ENCODE data around the gene NTHL1.
A peak's percentile ranks its signal among the peaks of the same experiment; 100 is the strongest.

Gene NTHL1

DNA sequence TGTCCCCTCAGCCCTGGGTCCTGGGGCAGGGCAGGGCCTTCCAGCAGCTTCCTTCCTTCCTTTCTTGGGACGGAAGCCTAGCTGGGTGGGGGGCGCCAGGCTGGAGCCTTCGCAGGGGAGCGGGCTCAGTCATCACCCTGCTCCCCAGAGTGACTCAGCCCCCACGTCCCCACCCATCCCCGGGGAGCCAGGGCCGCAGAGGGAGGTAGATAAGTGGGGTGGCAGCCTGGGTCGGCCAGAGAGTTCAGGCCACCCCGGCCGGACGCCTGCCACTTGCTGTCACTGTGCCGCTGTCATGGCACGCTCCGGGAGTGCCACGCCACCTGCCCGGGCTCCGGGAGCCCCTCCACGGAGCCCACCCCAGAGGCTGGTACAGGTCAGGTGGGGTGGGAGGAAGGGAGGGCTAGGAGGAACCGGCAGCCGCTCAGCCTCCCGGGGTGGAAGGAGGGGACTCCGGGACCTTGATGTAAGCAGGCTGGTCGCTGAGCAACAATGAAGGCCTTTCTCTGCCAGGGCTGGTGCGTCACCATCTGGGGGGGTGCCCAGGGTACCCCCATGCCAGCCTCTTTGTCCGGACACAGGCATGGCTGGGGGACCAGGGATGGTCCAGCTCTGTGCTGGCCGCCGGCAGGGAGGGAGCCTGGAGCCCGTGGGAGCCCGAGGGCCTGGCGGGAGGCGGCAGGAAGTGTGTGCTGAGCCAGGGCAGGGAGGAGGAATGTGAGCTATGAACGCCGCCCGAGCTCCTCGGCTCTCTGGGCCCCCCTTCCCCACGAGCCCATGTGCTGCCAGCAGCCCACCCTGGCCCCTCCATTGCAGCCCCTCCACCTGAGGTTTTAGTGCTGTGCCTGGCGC is 14.4 kb downstream of the NTHL1 start:
- DNase-seq (ENCODE audit: low read depth): peak; percentile 77
- TF ChIP-seq, protein P1, sequence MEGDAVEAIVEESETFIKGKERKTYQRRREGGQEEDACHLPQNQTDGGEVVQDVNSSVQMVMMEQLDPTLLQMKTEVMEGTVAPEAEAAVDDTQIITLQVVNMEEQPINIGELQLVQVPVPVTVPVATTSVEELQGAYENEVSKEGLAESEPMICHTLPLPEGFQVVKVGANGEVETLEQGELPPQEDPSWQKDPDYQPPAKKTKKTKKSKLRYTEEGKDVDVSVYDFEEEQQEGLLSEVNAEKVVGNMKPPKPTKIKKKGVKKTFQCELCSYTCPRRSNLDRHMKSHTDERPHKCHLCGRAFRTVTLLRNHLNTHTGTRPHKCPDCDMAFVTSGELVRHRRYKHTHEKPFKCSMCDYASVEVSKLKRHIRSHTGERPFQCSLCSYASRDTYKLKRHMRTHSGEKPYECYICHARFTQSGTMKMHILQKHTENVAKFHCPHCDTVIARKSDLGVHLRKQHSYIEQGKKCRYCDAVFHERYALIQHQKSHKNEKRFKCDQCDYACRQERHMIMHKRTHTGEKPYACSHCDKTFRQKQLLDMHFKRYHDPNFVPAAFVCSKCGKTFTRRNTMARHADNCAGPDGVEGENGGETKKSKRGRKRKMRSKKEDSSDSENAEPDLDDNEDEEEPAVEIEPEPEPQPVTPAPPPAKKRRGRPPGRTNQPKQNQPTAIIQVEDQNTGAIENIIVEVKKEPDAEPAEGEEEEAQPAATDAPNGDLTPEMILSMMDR (conservative IDR thresholded peaks at IDR 0.05; ENCODE audit: low read depth, low read length): no peak
- H3K4me3 ChIP-seq (ENCODE audit: low read depth, low read length): peak overlapping the region; percentile 32

DNA sequence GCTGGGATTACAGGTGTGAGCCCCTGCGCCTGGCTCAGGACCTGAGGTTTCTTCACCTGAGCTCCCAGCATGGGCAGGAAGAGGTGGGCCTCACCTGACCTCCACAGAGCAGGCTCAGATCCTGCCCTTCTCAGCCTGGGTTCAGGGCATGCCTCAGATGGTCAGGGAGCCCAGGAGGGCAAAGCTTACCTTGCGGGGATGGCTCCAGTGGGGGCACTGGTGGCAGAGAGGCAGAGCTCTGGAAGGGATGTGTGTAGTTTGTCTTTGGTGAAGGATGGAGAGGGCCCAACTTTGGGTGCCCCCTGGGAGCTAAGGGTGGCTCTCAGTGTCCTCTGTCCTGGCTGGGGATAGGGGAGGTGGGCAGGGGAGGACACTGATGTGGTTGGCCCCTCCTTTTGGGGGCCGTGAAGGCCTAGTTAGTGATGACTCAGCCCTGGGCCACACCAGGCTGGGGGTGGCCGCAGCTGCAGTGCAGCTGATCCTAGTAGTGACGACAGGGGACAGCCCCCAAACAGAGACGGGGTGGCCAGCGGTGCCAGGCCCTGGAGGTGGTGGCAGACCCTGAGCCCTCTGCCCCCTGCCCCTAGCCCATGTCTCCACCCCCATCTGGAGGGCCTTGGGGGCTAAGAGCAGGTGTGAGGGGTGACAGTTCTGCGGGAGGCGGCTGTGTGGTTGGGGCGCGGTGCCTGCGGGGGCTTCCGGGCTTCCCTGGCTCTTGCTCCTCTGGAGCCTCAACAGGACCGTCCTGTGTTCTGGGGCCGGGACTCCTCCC is 15.2 kb downstream of the NTHL1 start:
- no peak for DNase-seq (ENCODE audit: low read depth)
- H3K4me3 ChIP-seq (ENCODE audit: low read depth, low read length): no peak overlapping the region
- TF ChIP-seq, protein P1 (conservative IDR thresholded peaks at IDR 0.05; ENCODE audit: low read depth, low read length): no peak

DNA sequence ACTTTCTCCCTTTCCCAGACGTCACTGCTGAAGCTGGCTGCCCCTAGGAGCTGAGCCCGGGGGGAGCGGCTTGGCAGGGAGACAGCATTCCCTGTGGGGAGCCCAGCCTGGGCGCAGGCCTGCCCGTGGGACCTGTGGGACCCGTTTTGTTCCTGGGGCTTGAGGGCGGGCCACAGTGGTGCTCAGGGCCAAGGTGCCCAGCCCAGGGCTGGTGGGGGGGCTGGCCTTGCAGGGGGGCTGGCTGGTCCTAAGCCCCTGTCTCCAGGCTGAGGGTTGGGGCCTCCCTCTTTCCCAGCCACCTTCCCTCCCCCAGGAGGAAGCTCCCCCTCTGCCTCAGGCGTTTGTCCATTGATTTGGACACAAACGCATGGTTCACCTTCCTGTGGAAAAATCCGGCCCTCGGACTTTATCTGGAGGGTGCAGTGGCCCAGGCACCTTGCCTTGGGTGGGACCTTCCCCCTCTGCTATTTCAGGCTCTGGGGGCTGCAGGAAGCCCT is 16.5 kb downstream of the NTHL1 start:
- no peak for DNase-seq (ENCODE audit: low read depth)
- TF ChIP-seq, protein P1 (conservative IDR thresholded peaks at IDR 0.05; ENCODE audit: low read depth, low read length): no peak
- no peak overlapping the region for H3K4me3 ChIP-seq (ENCODE audit: low read depth, low read length)

DNA sequence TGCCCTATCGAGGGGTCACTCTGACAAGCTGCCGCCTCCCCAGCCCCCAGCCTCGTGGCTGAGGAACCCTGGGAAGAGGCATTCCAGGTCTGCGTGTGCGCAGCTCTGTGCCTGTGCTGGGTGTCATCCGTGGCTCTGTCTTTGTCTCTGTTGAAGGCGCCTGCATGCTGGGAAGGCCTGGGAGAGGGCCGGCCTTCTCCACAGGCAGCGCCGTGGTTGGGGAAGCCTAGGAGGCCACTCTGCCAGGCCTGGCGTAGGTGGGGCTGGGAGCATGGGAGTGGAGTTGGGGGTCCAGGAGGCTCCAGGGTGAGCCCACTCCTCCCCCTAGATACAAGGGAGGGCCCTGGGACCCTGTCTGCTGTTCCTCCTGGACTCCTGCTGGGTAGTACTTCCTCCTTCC is 17.6 kb downstream of the NTHL1 start:
- no peak for DNase-seq (ENCODE audit: low read depth)
- TF ChIP-seq, protein P1 (conservative IDR thresholded peaks at IDR 0.05; ENCODE audit: low read depth, low read length): no peak
- H3K4me3 ChIP-seq (ENCODE audit: low read depth, low read length): no peak overlapping the region

DNA sequence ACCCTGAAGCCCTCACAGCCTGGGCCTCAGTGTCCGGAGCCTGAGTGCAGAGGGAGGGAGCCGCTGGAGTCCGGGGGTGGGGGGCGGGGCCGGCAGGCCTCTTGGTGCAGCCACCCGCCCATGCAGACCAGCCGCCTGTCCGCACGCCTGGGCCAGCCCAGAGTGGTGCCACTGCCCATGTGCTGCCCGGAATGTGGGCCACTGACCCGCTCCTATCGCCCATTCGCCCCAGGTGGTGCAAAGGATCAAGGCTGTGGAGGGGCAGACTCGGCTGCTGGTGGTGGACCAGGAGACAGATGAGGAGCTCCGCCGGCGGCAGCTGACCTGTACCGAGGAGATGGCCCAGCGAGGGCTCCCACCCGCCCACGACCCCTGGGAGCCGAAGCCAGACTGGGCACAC is 18.3 kb downstream of the NTHL1 start:
- DNase-seq (ENCODE audit: low read depth): no peak
- no peak overlapping the region for H3K4me3 ChIP-seq (ENCODE audit: low read depth, low read length)
- TF ChIP-seq, protein P1 (conservative IDR thresholded peaks at IDR 0.05; ENCODE audit: low read depth, low read length): no peak

GRCh38 chr16:2028620-2029220 is 18.9 kb downstream of the NTHL1 start:
- TF ChIP-seq, protein P1 (conservative IDR thresholded peaks at IDR 0.05; ENCODE audit: low read depth, low read length): no peak
- no peak for DNase-seq (ENCODE audit: low read depth)
- H3K4me3 ChIP-seq (ENCODE audit: low read depth, low read length): no peak overlapping the region

Measured in choroid plexus epithelial cell (primary cell).